Measurements from ENCODE around the gene ZNF845.
"Not testable (repeated sequence)": the region's sequence is repeated elsewhere in the genome, so short reads cannot be mapped to it uniquely, and the experiment has no call there.

ZNF845 gene

DNA sequence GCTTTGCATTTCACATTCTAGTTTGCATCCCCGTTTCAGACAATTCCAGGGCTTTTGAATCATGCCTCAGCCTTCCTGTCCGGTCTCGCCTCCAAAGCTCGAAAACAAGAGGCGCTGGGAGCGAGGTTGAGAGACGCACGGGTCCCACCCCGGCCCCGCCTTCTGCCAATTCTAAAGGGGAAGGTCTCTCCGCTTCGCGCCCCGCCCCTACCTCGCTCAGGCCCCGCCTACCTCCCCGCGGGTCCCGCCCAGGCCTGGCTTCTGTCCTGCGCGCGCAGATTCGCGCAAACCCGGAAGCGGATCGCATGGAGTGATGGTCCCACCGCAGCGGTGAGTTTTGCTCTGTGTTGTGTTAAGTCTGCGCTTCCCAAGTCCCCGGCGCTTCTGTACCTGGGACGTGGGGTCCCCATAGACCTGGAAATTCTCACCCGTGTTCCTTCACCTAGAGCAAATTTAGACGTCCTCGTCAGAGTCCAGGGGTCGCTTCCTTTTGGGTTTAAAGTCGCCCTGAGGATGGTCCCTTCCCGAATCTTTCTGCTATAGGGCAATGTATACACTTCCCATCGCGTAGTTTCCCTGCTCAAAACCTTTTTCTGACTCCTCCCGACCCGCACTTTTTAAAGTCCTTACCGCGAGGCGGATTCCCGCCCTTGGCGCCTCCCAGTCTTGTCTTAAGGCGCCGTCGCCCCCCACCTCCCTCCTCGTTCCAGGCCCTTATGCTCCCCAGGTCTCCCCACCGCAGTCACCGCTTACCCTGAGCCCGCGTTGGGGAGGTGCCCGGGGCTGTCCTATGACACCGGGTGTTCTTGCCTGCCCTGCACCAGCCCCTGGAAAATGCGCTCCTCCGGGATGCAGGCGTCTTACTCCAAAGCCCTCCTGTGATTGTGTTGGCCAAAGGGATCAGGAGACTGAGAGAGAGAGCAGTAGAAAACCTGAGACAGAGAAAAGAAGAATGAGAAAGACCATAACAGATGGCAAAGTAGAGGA, at the start of gene ZNF845:
ZNF845 (plus strand) TSS at position 287 of the 987 bp plus-strand sequence. CDS start 7,559 bp downstream, outside the sequence.
- Mint-ChIP-seq H3K4me1 (ENCODE audit: low read depth) (peaks cover 14% of the 10 kb centered on the region), H3K27me3 (peaks cover 5% of the 10 kb centered on the region), H3K36me3 (peaks cover 20% of the 10 kb centered on the region), H3K27ac (peak within 1 kb of the TSS; percentile 91), H3K4me3 (peak within 1 kb of the TSS; percentile 93), H3K9me3 (ENCODE audit: low read depth) (peaks cover 5% of the 10 kb centered on the region)

DNA sequence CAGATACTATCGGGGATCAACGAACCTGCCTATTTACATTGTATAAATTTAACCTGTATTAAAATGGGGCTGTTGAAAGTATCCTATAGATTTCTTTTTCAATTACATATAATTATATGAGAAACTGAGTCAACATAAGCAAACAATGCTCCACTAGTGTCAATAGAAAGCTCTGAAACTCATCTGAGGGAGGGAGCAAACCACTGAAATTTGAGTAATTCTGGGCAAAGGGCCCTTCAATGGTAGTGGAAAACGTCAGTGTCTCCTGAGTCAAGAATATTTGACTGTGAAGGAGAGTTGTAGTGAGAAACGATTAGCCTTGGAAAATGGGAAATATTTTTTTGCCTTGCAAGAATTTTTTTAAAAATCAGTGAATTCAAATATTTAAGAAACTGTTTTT, 48.5 kb upstream of the ZNF845 start:
- Mint-ChIP-seq H3K27ac (no peak overlapping the region), H3K9me3 (ENCODE audit: low read depth) (no peaks in the 10 kb centered on the region), H3K27me3 (no peaks in the 10 kb centered on the region), H3K36me3 (peaks cover 6% of the 10 kb centered on the region), H3K4me3 (no peak overlapping the region), H3K4me1 (ENCODE audit: low read depth) (no peaks in the 10 kb centered on the region)

DNA sequence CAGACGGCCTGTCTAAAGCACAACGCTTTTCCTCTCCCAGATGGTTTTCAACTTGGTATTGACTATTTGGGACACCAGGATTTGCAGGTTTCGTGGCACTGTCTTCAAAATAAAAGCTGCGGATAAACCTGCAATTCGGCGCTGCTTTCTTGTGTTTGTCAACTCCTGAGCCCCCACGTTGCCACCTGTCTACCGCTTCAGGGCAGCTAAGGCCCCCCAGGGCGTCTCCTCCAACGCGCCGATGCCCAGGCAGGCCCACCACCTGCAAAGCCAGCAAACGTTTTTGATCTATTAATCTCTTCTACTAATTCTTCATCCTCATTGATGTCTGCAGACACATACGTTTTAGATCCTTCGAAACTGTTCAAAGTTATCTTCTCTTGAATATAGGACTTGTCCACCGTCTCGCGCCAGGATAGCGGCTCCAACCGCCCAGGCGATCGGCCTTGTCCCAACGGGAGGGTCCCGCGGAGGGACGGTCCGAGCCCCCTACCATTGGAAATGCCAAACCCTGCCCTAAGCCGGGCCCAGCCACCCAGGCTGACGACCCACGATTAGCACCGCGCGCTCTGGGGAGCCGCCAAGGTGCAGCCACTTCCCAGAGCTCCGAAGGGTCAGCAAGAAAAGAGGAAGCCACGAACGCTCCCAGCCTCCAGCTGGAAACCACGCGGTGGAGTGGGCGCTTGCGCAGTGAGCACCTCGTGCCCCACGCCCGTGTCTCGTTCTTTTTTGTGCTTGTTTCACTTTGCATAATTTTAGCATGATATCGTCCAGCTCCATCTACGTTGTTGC, 42.6 kb upstream of the ZNF845 start:
- peaks cover 8% of the 10 kb centered on the region for H3K36me3 Mint-ChIP-seq
- no peaks in the 10 kb centered on the region for H3K27me3 Mint-ChIP-seq
- no peak overlapping the region for H3K27ac Mint-ChIP-seq
- no peak overlapping the region for H3K4me3 Mint-ChIP-seq
- H3K9me3 Mint-ChIP-seq (ENCODE audit: low read depth), result peaks cover 3% of the 10 kb centered on the region
- H3K4me1 Mint-ChIP-seq (ENCODE audit: low read depth), result no peaks in the 10 kb centered on the region

DNA sequence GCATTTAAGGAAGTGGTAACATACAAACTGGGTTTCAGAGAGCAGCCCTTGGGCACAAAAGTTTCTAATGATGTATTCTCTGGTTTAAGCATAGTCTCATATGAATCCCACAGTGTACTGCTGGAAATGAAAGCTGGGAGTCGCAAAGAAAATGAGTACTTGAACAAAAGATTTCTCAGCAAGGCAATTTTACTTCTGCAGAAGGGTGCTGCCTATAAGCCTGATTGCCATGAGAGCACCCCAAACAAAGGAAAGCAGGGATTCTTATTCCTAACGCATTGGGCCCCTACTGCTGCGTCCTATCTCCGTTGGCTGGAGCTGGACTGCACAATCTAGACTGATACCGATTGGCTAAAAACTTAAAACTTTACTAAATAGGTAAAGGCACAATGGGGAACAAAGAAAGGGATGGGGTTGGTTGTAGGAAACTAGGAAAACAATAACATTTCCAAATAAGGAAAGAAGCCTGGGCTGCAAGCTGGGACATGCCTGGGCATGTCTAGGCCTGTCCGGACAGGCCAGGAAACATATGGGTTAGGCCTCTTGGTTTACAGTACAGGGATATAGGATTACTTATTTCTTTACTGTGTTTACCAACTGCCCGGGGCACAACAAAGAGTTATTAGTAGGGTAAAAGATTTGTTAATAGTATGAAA, 38.6 kb upstream of the ZNF845 start:
- peaks cover 6% of the 10 kb centered on the region for H3K36me3 Mint-ChIP-seq
- no peak overlapping the region for H3K4me3 Mint-ChIP-seq
- H3K27ac Mint-ChIP-seq, result no peak overlapping the region
- H3K9me3 Mint-ChIP-seq (ENCODE audit: low read depth), result peaks cover 10% of the 10 kb centered on the region
- H3K27me3 Mint-ChIP-seq, result no peaks in the 10 kb centered on the region
- no peaks in the 10 kb centered on the region for H3K4me1 Mint-ChIP-seq (ENCODE audit: low read depth)

DNA sequence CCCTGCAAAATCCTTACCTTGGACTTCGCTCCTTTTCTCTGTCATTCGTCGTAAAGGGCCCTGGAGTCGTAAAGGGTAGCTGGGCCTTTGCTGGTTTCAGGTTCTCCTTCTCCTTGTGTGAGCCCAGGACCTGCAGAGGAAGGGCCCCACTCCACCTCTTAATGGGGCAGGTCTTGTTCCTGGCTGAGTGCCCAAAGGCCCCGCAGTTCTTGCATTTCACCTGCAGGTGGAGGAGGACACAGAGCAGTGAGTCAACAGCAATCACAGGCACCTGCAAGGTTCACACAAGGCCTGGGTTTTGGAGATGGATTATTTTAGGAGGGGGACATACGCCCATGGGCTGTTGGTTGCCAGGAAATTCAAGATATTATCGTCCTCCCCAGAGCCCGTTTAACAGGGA, 32.2 kb upstream of the ZNF845 start:
- not testable (repeated sequence) for H3K27me3 Mint-ChIP-seq; H3K4me3 Mint-ChIP-seq; H3K9me3 Mint-ChIP-seq (ENCODE audit: low read depth); H3K4me1 Mint-ChIP-seq (ENCODE audit: low read depth); H3K27ac Mint-ChIP-seq
- H3K36me3 Mint-ChIP-seq, result peaks cover 14% of the 10 kb centered on the region

DNA sequence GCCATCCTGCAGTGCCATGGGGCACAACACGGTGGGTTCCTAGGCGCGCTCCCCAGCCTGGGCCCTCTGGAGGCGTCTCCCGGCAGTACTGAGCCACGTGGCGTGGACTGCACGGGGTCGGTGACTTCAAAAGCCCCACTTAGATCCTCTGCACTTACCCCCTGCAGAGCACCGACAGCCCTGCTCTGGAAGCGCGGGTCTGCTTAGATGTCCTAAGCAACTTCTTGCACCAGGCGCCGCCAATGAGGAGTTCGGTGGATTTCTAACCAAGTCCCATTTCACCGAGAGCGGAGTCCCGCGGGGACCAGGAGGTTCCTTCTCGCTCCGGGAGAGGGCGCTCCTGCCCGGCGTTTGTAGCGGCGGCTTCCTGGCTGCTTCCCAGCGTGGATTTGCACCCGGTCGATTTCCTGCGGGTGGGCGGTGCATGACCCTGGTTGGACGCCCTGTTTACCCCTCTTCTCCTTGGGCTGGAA, 25.2 kb upstream of the ZNF845 start:
- H3K36me3 Mint-ChIP-seq, result peaks cover 17% of the 10 kb centered on the region
- no peak overlapping the region for H3K4me3 Mint-ChIP-seq
- H3K27ac Mint-ChIP-seq, result no peak overlapping the region
- H3K4me1 Mint-ChIP-seq (ENCODE audit: low read depth), result no peaks in the 10 kb centered on the region
- H3K9me3 Mint-ChIP-seq (ENCODE audit: low read depth), result peaks cover 26% of the 10 kb centered on the region
- H3K27me3 Mint-ChIP-seq, result peaks cover 33% of the 10 kb centered on the region

DNA sequence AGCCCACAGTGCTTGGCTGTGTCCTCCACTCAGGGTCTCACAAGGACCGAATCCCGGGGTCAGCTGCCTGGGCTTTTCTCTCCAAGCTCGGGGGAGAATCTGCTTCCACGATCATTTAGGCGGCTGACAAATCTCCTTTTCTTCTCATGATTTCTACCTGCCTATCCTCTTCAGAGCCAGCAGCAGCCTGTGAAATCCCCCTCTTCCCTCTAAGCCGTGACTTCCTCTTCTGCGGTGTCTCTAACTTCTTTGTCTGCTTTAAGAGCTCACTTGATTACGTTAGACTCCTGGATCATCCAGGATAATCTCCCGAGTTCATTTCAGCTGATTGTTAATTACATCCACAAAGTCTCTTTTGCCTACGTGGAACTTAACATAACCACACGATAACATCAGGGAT, 22.5 kb upstream of the ZNF845 start:
- H3K9me3 Mint-ChIP-seq (ENCODE audit: low read depth), result peaks cover 33% of the 10 kb centered on the region

DNA sequence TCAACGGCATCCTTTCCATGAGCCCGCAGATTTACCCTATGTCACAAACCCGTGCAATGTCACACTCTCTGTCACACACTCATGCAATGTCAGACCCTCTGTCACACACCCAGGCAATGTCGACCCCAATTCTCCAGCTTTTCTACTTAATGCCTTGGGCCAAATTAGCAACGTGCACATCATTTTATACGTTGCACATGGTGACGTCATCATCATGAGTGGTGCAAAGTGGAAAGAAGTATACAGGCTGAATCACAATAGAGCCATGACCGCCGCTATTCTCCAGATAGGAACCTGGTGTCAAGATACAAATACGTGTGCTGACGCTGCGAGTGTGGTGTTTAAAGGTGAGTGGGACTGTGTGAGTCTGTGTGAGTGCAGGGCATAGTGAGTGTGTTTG, 21.7 kb upstream of the ZNF845 start:
- H3K9me3 Mint-ChIP-seq (ENCODE audit: low read depth), result peaks cover 35% of the 10 kb centered on the region
- H3K4me3 Mint-ChIP-seq, result no peak overlapping the region
- H3K27ac Mint-ChIP-seq, result no peak overlapping the region
- peaks cover 11% of the 10 kb centered on the region for H3K36me3 Mint-ChIP-seq
- H3K4me1 Mint-ChIP-seq (ENCODE audit: low read depth), result no peaks in the 10 kb centered on the region
- peaks cover 33% of the 10 kb centered on the region for H3K27me3 Mint-ChIP-seq

More for the DNA sequence above, 22.5 kb upstream of the ZNF845 start:
- Mint-ChIP-seq H3K27ac (no peak overlapping the region), H3K36me3 (peaks cover 17% of the 10 kb centered on the region), H3K4me1 (ENCODE audit: low read depth) (no peaks in the 10 kb centered on the region), H3K27me3 (peaks cover 36% of the 10 kb centered on the region), H3K4me3 (no peak overlapping the region)

DNA sequence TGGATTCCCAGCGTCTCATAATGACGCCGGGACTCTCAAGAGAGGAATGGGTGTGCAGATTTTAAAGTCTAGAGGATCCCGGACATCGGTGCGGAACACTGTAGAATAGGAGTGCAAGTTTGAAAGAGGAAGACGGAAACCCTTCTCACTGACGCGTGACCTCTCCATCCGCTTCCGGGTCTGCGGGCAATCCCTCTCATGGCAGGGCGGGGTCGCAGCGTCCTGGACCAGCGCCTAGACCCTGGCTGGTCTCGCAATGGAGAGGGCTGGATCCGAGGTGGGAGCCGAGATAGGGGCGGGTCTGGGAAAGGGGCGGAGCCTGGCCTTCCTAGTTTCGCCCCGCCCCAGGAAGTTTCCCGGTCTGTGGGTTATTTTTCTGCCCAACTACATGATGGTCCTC, 4.6 kb upstream of the ZNF845 start:
- Mint-ChIP-seq H3K4me3 (peak overlapping the region; percentile 73), H3K4me1 (ENCODE audit: low read depth) (peaks cover 7% of the 10 kb centered on the region), H3K27ac (no peak overlapping the region), H3K9me3 (ENCODE audit: low read depth) (peaks cover 17% of the 10 kb centered on the region), H3K36me3 (peaks cover 28% of the 10 kb centered on the region), H3K27me3 (peaks cover 24% of the 10 kb centered on the region)

DNA sequence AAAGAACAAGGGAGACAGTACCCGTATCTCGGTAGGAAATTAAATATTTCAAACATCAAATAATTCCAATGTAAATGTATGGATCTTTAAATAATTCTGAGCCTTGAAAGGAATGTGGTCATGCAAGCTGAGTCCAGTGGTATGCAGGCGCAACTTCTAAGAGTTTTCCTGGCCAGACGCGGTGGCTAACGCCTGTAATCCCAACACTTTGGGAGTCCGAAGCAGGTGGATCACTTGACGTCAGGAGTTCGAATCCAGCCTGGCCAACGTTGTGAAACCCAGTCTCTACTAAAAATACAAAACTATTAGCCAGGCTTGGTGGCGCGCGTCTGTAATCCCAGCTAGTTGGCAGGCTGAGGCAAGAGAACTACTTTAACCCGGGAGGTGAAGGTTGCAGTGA, 1.1 kb upstream of the ZNF845 start:
- peaks cover 10% of the 10 kb centered on the region for H3K27me3 Mint-ChIP-seq
- peaks cover 16% of the 10 kb centered on the region for H3K4me1 Mint-ChIP-seq (ENCODE audit: low read depth)
- peak overlapping the region; percentile 93 for H3K4me3 Mint-ChIP-seq
- peaks cover 10% of the 10 kb centered on the region for H3K9me3 Mint-ChIP-seq (ENCODE audit: low read depth)
- no peak overlapping the region for H3K27ac Mint-ChIP-seq
- H3K36me3 Mint-ChIP-seq, result peaks cover 26% of the 10 kb centered on the region

DNA sequence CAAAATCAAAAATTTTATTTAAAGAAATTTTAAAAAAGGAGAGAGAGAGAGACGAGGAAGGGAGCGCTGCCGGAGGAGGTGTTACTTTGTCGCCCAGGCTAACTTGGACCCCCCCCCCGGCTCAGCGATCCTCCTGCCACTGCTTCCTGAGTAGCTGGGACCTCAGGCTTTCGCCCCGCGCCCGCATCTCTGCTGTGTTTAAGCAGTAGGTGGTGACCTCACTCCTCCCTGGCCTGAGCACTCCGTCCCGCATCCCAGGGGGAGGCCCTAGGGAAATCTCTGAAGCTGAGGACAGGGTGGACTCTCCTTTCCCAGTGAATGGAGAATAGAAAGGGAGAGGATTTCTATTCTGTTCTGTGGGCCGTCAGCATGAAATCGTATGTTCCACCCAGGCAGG, 485 bp upstream of the ZNF845 start:
- peaks cover 10% of the 10 kb centered on the region for H3K9me3 Mint-ChIP-seq (ENCODE audit: low read depth)
- H3K27ac Mint-ChIP-seq, result peak overlapping the region; percentile 91
- peaks cover 10% of the 10 kb centered on the region for H3K27me3 Mint-ChIP-seq
- peak overlapping the region; percentile 93 for H3K4me3 Mint-ChIP-seq
- H3K4me1 Mint-ChIP-seq (ENCODE audit: low read depth), result peaks cover 16% of the 10 kb centered on the region
- peaks cover 24% of the 10 kb centered on the region for H3K36me3 Mint-ChIP-seq

DNA sequence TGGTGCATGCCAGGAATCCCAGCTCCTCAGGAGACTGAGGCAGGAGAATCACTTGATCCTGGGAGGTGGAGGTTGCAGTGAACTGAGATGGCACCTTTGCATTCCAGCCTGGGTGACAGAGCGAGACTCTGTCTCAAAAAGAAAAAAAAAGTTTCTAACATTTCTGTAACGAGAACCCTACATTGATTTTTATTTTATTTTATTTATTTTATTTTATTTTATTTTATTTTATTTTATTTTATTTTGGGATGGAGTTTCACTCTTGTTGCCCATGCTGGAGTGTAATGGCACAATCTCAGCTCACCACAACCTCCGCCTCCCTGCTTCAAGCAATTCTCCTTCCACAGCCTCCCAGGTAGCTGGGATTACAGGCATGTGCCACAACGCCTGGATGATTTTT, 10.9 kb downstream of the ZNF845 start:
- H3K9me3 Mint-ChIP-seq (ENCODE audit: low read depth), result peaks cover 13% of the 10 kb centered on the region

DNA sequence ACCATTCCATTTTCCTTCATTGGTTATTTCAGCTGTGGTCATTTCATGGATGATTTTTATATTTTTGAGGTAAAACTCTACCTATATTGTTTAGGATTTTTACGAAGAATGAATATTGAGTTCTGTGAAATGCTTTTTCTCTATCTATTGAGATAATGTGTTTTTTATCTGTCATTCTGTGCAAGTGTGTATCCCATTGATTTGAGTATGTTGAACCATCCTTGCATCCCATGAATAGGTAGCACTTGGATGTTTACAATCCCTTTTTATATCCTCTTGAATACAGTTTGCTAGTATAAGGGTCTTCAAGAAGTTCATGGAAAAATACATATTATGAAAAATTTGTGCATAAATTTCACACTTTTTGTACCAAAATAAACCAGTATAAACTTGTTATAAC, 22.2 kb downstream of the ZNF845 start:
- no peak overlapping the region for H3K4me3 Mint-ChIP-seq
- peaks cover 40% of the 10 kb centered on the region for H3K36me3 Mint-ChIP-seq

More for the DNA sequence above, 10.9 kb downstream of the ZNF845 start:
- not testable (repeated sequence) for H3K27ac Mint-ChIP-seq; H3K27me3 Mint-ChIP-seq; H3K4me3 Mint-ChIP-seq; H3K4me1 Mint-ChIP-seq (ENCODE audit: low read depth)
- H3K36me3 Mint-ChIP-seq, result peaks cover 64% of the 10 kb centered on the region

DNA sequence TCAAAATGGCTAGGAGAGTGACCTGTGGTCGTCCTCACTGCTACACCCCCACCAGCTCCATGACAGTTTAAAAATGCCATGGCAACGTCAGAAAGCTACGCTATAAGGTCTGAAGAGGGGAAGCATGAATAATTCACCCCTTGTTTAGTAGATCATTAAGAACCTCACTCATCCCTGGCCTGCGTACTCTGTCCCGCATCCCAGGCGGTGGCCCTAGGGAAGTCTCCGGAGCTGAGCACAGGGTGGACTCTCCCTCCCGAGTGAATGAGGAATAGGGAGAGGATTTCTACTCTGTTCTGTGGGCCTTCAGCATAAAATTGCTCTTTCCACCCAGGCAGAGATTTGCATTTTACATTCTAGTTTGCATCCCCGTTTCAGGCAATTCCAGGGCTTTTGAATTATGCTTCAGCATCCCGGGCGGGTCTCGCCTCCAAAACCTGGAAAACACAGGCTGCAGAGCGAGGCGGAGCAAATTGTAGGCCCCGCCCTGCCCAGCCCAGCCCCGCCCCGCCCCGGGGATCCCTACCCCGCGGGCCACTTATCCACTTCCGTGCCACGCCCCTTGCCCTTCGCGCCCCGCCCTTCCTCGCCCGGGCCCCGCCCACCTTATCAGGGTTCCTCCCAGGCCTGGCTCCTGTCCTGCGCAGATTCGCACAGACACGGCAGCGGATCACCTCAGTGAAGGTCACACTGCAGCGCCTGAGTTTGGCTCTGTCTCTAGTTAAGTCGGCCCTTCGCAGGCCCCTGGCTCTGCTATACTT, 24.5 kb downstream of the ZNF845 start:
- H3K9me3 Mint-ChIP-seq (ENCODE audit: low read depth), result peaks cover 24% of the 10 kb centered on the region
- no peaks in the 10 kb centered on the region for H3K4me1 Mint-ChIP-seq (ENCODE audit: low read depth)
- no peaks in the 10 kb centered on the region for H3K27me3 Mint-ChIP-seq
- H3K36me3 Mint-ChIP-seq, result peaks cover 23% of the 10 kb centered on the region
- H3K4me3 Mint-ChIP-seq, result no peak overlapping the region
- no peak overlapping the region for H3K27ac Mint-ChIP-seq

More for the DNA sequence above, 22.2 kb downstream of the ZNF845 start:
- H3K4me1 Mint-ChIP-seq (ENCODE audit: low read depth), result no peaks in the 10 kb centered on the region
- peaks cover 24% of the 10 kb centered on the region for H3K9me3 Mint-ChIP-seq (ENCODE audit: low read depth)
- H3K27ac Mint-ChIP-seq, result no peak overlapping the region
- H3K27me3 Mint-ChIP-seq, result no peaks in the 10 kb centered on the region
